MM.1S (cell line): ENCODE measurements around the gene ACOXL.

Experiments
- EZH2 ChIP-seq: fragments of 300-600 bp; sonication (generic); optimal IDR thresholded peaks from 2 replicates; pipeline ENCODE3; 2017; ENCODE audit warnings: low read depth, mild to moderate bottlenecking, antibody characterized with exemption, low read length, mixed read lengths
- EZH2phosphoT487 ChIP-seq: fragments of 300-600 bp; sonication (generic); IDR thresholded peaks from 2 replicates; pipeline ENCODE4 v1.6.1; 2018; ENCODE audit warnings: antibody characterized with exemption, low read length
- TF ChIP-seq, protein P1 (sequence below): fragments of 300-600 bp; sonication (generic); IDR thresholded peaks from 2 replicates; pipeline ENCODE4 v1.5.1; 2016; ENCODE audit warnings: antibody characterized with exemption, low read length, mixed read lengths

DNA sequence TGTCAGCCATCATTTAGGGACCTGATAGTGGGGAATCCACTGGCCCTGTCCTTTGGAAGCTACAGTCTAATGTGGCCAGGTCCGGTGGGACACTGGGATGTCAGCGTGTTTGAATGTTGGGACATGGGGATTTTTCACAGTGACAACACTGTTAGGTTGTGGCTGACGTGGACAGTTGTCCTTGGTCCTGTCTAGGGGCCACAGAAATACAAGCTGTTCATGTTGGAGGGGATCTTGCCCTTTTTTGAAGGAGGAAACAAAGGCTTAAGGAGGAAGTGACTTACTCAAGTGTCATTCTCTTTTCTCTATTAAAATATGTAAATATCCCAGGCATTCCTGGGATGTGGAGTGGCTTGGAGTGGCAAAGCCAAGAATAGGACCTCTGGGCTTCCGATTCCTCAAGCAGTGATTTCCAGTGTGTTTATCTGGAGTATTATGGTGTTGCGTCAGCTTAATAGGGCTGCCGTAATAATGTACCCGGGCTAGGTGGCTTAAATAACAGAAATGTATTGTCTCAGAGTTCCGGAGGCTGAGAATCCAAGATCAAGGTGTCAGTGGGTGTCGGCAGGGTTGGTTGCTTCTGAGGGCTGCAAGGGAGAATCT is 8.5 kb downstream of the ACOXL start:
- TF ChIP-seq, protein P1, sequence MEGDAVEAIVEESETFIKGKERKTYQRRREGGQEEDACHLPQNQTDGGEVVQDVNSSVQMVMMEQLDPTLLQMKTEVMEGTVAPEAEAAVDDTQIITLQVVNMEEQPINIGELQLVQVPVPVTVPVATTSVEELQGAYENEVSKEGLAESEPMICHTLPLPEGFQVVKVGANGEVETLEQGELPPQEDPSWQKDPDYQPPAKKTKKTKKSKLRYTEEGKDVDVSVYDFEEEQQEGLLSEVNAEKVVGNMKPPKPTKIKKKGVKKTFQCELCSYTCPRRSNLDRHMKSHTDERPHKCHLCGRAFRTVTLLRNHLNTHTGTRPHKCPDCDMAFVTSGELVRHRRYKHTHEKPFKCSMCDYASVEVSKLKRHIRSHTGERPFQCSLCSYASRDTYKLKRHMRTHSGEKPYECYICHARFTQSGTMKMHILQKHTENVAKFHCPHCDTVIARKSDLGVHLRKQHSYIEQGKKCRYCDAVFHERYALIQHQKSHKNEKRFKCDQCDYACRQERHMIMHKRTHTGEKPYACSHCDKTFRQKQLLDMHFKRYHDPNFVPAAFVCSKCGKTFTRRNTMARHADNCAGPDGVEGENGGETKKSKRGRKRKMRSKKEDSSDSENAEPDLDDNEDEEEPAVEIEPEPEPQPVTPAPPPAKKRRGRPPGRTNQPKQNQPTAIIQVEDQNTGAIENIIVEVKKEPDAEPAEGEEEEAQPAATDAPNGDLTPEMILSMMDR, result no peak
- TF ChIP-seq EZH2, result no peak
- TF ChIP-seq EZH2phosphoT487, result no peak
